IMR-90 (cell line): ENCODE measurements around the gene IFNLR1. TPM values are rescaled to one million over a fixed set of nuclear protein-coding genes. Genes with fewer than 3 reads are reported as not detected.
A peak's percentile ranks its signal among the peaks of the same experiment; 100 is the strongest.

Source experiments
- ATAC-seq: fragments of 200-7000 bp; cut with Tn5 transposase; 2 replicates; pipeline ENCODE4 v1.9.1; 2020; ENCODE audit warnings: low read depth, mild to moderate bottlenecking, moderate library complexity
- BruUV-seq: library from RNA; stranded (reverse); fragments of 400-500 nt; replicated peaks from 2 replicates; lab custom pipeline; 2021; lab: Mats Ljungman, UMichigan
- CTCF ChIA-PET: fragments of 300-600 bp; formaldehyde crosslinking; extraction: SDS; loops from one replicate; lab custom pipeline; 2021; ENCODE audit warnings: antibody characterized with exemption; lab: Yijun Ruan, JAX
- POLR2A ChIA-PET: fragments of 300-600 bp; sonication (Branson Sonifier 250); formaldehyde crosslinking; loops from one replicate; lab custom pipeline; 2022; ENCODE audit warnings: antibody characterized with exemption; ENCODE audit not compliant: unreplicated experiment; lab: Charles Lee
- DNase-seq: peaks from one replicate; pipeline ENCODE4 v3.0.0; 2013
- H2AFZ ChIP-seq: replicated peaks from 2 replicates; pipeline ENCODE3; 2013; ENCODE audit warnings: low read length, mild to moderate bottlenecking; ENCODE audit not compliant: poor library complexity
- H2AK5ac ChIP-seq: 2 replicates; pipeline ENCODE4 v1.6.1; 2013; ENCODE audit warnings: low read depth, low read length, inconsistent platforms
- H2AK9ac ChIP-seq: replicated peaks from 2 replicates; pipeline ENCODE3; 2013; ENCODE audit warnings: mild to moderate bottlenecking, low read depth, low read length, moderate library complexity; ENCODE audit not compliant: poor library complexity
- H2BK120ac ChIP-seq: 2 replicates; pipeline ENCODE4 v1.6.1; 2013; ENCODE audit warnings: low read depth, low read length, inconsistent platforms
- H2BK15ac ChIP-seq: 3 replicates; pipeline ENCODE4 v1.6.1; 2013; ENCODE audit warnings: low read depth, low read length, inconsistent platforms
- H2BK20ac ChIP-seq: 2 replicates; pipeline ENCODE4 v1.6.1; 2013; ENCODE audit warnings: low read depth, mild to moderate bottlenecking, inconsistent platforms, low read length, moderate library complexity
- H2BK5ac ChIP-seq: 2 replicates; pipeline ENCODE4 v1.6.1; 2013; ENCODE audit warnings: mild to moderate bottlenecking, low read depth, low read length, inconsistent platforms; ENCODE audit not compliant: poor library complexity, severe bottlenecking
- H3K14ac ChIP-seq: replicated peaks from 2 replicates; pipeline ENCODE4 v1.6.1; 2013; ENCODE audit warnings: low read depth, low read length, inconsistent platforms
- H3K18ac ChIP-seq: 2 replicates; pipeline ENCODE4 v1.6.1; 2013; ENCODE audit warnings: low read depth, low read length, control low read depth
- H3K23ac ChIP-seq: 2 replicates; pipeline ENCODE4 v1.6.1; 2013; ENCODE audit warnings: low read depth, low read length, inconsistent platforms
- H3K27ac ChIP-seq: 2 replicates; pipeline ENCODE4 v1.5.1; 2013; ENCODE audit warnings: mild to moderate bottlenecking, control low read depth, low read length; ENCODE audit not compliant: insufficient read depth
- H3K27me3 ChIP-seq: 2 replicates; pipeline ENCODE4 v1.6.1; 2013; ENCODE audit warnings: low read length; ENCODE audit not compliant: control insufficient read depth, insufficient read depth
- H3K36me3 ChIP-seq: 2 replicates; pipeline ENCODE4 v1.6.1; 2013; ENCODE audit warnings: low read length, mixed read lengths; ENCODE audit not compliant: control insufficient read depth, insufficient read depth
- H3K4ac ChIP-seq: 2 replicates; pipeline ENCODE4 v1.6.1; 2013; ENCODE audit warnings: low read depth, low read length, inconsistent platforms
- H3K4me1 ChIP-seq: 2 replicates; pipeline ENCODE4 v1.6.1; 2013; ENCODE audit warnings: low read length, mixed read lengths; ENCODE audit not compliant: control insufficient read depth, insufficient read depth
- H3K4me2 ChIP-seq: 2 replicates; pipeline ENCODE4 v1.6.1; 2013; ENCODE audit warnings: low read depth, mild to moderate bottlenecking, control low read depth, low read length, moderate library complexity
- H3K4me3 ChIP-seq: 2 replicates; pipeline ENCODE4 v1.5.1; 2013; ENCODE audit warnings: low read depth, mild to moderate bottlenecking, control low read depth, low read length, moderate library complexity; ENCODE audit not compliant: insufficient read depth
- H3K56ac ChIP-seq: 2 replicates; pipeline ENCODE4 v1.6.1; 2013; ENCODE audit warnings: low read length, inconsistent platforms; ENCODE audit not compliant: insufficient read depth; ENCODE audit errors: extremely low read depth
- H3K79me1 ChIP-seq, 2 experiments: 2 replicates each; pipeline ENCODE4 v1.6.1; 2013; ENCODE audit warnings: low read length in 2 of 2, inconsistent platforms in 1 of 2, low read depth in 1 of 2
- H3K9ac ChIP-seq: 2 replicates; pipeline ENCODE4 v1.6.1; 2013; ENCODE audit warnings: low read depth, low read length, control low read depth
- H3K9me1 ChIP-seq: 2 replicates; pipeline ENCODE4 v1.6.1; 2013; ENCODE audit warnings: low read length, inconsistent platforms; ENCODE audit not compliant: insufficient read depth
- H3K9me3 ChIP-seq: 2 replicates; pipeline ENCODE4 v1.6.1; 2013; ENCODE audit warnings: low read length; ENCODE audit not compliant: control insufficient read depth, insufficient read depth
- H4K20me1 ChIP-seq: 2 replicates; pipeline ENCODE4 v1.6.1; 2013; ENCODE audit warnings: low read length, inconsistent platforms; ENCODE audit not compliant: insufficient read depth
- H4K5ac ChIP-seq: 2 replicates; pipeline ENCODE4 v1.6.1; 2013; ENCODE audit warnings: mild to moderate bottlenecking, low read depth, low read length, control low read depth
- H4K8ac ChIP-seq, 2 experiments: 2 replicates each; pipeline ENCODE4 v1.6.1; 2013; ENCODE audit warnings: low read depth in 2 of 2, low read length in 2 of 2, control low read depth in 1 of 2, inconsistent platforms in 1 of 2
- H4K91ac ChIP-seq: 2 replicates; pipeline ENCODE4 v1.6.1; 2013; ENCODE audit warnings: low read depth, low read length, inconsistent platforms; ENCODE audit not compliant: insufficient read depth
- CTCF ChIP-seq: conservative IDR thresholded peaks from 2 replicates; pipeline ENCODE4 v1.5.1; 2012; ENCODE audit warnings: mild to moderate bottlenecking, low read depth, low read length, improper control_type of control experiment
- FOS ChIP-seq: fragments of 150-350 bp; IDR thresholded peaks from 2 replicates; pipeline ENCODE4 v1.6.1; 2016; ENCODE audit warnings: low read depth, low read length
- MAZ ChIP-seq: IDR thresholded peaks from 2 replicates; pipeline ENCODE4 v1.6.1; 2012; ENCODE audit warnings: low read depth, mild to moderate bottlenecking, low read length, improper control_type of control experiment, moderate library complexity, borderline replicate concordance
- MXI1 ChIP-seq: IDR thresholded peaks from 2 replicates; pipeline ENCODE4 v1.6.1; 2012; ENCODE audit warnings: low read depth, mild to moderate bottlenecking, low read length, moderate library complexity, borderline replicate concordance
- POLR2A ChIP-seq: IDR thresholded peaks from 2 replicates; pipeline ENCODE4 v1.6.1; 2012; ENCODE audit warnings: mild to moderate bottlenecking, low read depth, low read length
- RAD21 ChIP-seq: IDR thresholded peaks from 2 replicates; pipeline ENCODE4 v1.6.1; 2012; ENCODE audit warnings: low read length, improper control_type of control experiment
- SMC3 ChIP-seq: fragments of 150-350 bp; IDR thresholded peaks from 2 replicates; pipeline ENCODE4 v1.6.1; 2016; ENCODE audit warnings: low read depth, mild to moderate bottlenecking, antibody characterized with exemption, low read length, moderate library complexity
- WGBS, 2 experiments: methylation state at CpG; one replicate each; pipeline versions ENCODE4 v1.1.5 to v1.1.7; 2013; ENCODE audit warnings: missing lambda C conversion rate in 2 of 2; ENCODE audit not compliant: insufficient read length in 1 of 2; ENCODE audit errors: extremely low coverage in 2 of 2; 5-methylcytosine and 5-hydroxymethylcytosine counted together
- dilution Hi-C: fragments of 300-500 bp; cut with HindIII; formaldehyde crosslinking; loops from one replicate; pipeline ENCODE4 v1.14.3; 2018; ENCODE audit warnings: low sequenced_read_pairs; ENCODE audit not compliant: unreplicated experiment
- in situ Hi-C: fragments of 300-500 bp; cut with MboI; formaldehyde crosslinking; loops from 3 replicates; pipeline ENCODE4 v1.14.3; 2019; ENCODE audit warnings: low sequenced_read_pairs, inconsistent platforms, mixed read lengths
- intact Hi-C: fragments of 100-400 bp; cut with micrococcal nuclease; formaldehyde crosslinking; loops from 2 replicates; pipeline ENCODE4 v1.10.0; 2022
- polyA plus RNA-seq, 3 experiments: library from polyadenylated mRNA; depleted of rRNA; stranded (reverse); fragments of >200 nt; gene quantifications; 2 replicates each; pipeline ENCODE4 v1.2.3, GENCODE V29; 2012; ENCODE audit warnings: low replicate concordance in 1 of 3
- total RNA-seq: library from RNA; depleted of rRNA; stranded (reverse); fragments of >200 nt; gene quantifications from 2 replicates; pipeline ENCODE4 v1.2.3, GENCODE V29; 2012

IFNLR1 gene
- total and polyA plus RNA-seq, 2 of the 4 experiments (the other 2 are of a cell fraction), result not detected

- peak; percentile 86 for DNase-seq
- Histone ChIP-seq H2BK120ac (0 out of 2 replicates have a peak overlapping the region, but pooled peaks have one; percentile 9), H3K79me1 (no peaks in the 10 kb centered on the region), H3K56ac (no peak overlapping the region), H3K4me2 (no peak overlapping the region), H2BK5ac (no peak overlapping the region), H3K36me3 (no peaks in the 10 kb centered on the region), H2BK20ac (no peak overlapping the region), H3K27me3 (peaks cover 15% of the 10 kb centered on the region), H4K8ac (peak overlapping the region; percentile 20; a peak in 3 of 4 replicates), H4K91ac (peak overlapping the region; percentile 26; the same call in 1 of the 2 replicates), H3K4me3 (no peak overlapping the region), H3K14ac (0 out of 2 replicates have a peak overlapping the region, but pooled peaks have one; percentile 8), H2AFZ (peak overlapping the region; percentile 56), H3K18ac (no peak overlapping the region), H2AK5ac (no peak overlapping the region), H3K23ac (no peak overlapping the region), H3K9me1 (no peaks in the 10 kb centered on the region), H3K4me1 (peaks cover 2% of the 10 kb centered on the region; the same call in 1 of the 2 replicates), H3K27ac (no peak overlapping the region), H2BK15ac (no peak overlapping the region), H3K9ac (peak overlapping the region; percentile 4; the same call in 1 of the 2 replicates), H4K5ac (peak overlapping the region; percentile 17; the same call in 1 of the 2 replicates), H3K4ac (peak overlapping the region; percentile 42), H4K20me1 (no peaks in the 10 kb centered on the region; the same call in none of the 2 replicates), H3K9me3 (no peaks in the 10 kb centered on the region), H2AK9ac (peak overlapping the region; percentile 1)
- intact Hi-C loops (loop anchor here (1.0 to 5.0 kb wide), 2 partner anchors 105 to 189 kb away; no protein-coding TSS in a partner anchor), dilution Hi-C loops (no loop called here), in situ Hi-C loops (loop anchor here (5.0 kb wide), 1 partner anchor 190 kb away; no protein-coding TSS in a partner anchor)
- WGBS, 2 experiments, result 43% methylated on average over 1 of the region's 5 CpGs; no CpG with 5 or more reads in 1 of the 2 experiments
- ChIA-PET POLR2A (interaction anchor here (0.8 to 1.0 kb wide), 2 partner anchors 182 to 192 kb away, joined by 3 to 4 read pairs; no protein-coding TSS in a partner anchor), CTCF (interaction anchor here (0.5 to 6.6 kb wide), 14 partner anchors 9 to 433 kb away, joined by 3 to 170 read pairs (median 4); partner anchors contain the start of gene NIPAL3)
- peak; percentile 98 for ATAC-seq
- no TSS peak for BruUV-seq
- TF ChIP-seq CTCF, result peak; percentile 96
- TF ChIP-seq MAZ, result peak; percentile 41; the same call in 1 of the 2 replicates
- no peak for TF ChIP-seq MXI1
- TF ChIP-seq POLR2A, result no peak
- peak; percentile 98 for TF ChIP-seq SMC3
- no peak for TF ChIP-seq FOS
- peak; percentile 95 for TF ChIP-seq RAD21
Observed at GRCh38 chr1:24201941-24202440, 14.9 kb upstream of the IFNLR1 start.
